ENCODE measurements around the gene AGXT2.
"Not testable (repeated sequence)": the region's sequence is repeated elsewhere in the genome, so short reads cannot be mapped to it uniquely, and the experiment has no call there.

The AGXT2 gene

DNA sequence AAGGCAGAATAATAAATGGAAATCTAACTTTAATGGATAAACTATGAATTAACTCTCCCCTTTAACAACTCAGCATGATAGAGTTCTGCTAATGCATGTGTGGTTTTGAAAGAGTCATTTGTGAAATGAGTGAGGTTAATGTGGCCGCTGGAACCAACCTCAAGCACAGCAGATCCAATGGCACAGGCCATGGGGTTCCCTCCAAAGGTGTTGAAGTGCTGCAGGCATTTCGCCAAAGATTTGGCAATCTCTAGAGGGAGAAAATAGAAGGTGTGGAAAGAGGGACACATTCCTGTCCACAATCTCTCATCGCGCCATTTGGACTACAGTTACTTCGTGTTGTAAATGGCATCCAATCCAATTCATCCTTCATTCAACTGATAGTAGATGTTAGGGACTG, 35.0 kb downstream of the AGXT2 start:
- no peak for DNase-seq (ENCODE audit: low read depth)

DNA sequence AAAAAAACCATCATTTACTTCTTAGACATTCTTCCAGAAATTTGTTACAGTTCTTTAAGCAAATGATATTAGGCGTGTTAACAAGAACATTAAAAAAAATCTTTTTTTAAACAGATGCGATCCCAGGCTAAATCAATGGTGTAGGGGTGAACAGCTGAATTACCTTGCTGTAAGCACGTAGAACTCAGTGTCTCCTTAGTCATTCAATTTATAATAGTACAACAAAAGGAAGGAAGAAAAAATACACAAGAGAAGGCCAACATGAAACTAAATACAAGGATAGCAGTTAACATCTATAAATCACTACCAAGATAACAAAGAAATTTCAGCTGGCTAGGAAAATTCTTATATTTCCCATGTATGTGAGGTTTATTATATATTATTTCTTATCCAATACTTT, 35.4 kb downstream of the AGXT2 start:
- no peak for DNase-seq (ENCODE audit: low read depth)

DNA sequence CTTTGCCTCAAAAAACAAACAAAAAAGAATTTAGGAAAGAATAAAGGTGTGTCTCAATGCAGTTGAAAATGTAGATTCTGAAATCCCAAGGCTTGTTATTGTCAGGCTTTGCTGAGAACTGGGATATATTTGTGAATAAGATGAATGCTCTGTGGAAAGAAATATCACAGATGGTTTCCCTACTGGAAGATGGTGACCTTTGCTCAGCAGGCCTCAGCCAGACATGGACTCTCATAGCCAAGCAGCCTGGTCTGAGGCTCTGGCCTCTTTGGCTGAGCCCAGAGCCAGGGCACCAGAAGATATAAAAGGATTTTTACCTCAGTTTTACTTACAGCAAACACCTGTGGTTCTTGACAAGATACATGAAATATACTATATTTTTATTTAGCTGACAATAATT, 37.1 kb downstream of the AGXT2 start:
- DNase-seq (ENCODE audit: low read depth) = no peak

DNA sequence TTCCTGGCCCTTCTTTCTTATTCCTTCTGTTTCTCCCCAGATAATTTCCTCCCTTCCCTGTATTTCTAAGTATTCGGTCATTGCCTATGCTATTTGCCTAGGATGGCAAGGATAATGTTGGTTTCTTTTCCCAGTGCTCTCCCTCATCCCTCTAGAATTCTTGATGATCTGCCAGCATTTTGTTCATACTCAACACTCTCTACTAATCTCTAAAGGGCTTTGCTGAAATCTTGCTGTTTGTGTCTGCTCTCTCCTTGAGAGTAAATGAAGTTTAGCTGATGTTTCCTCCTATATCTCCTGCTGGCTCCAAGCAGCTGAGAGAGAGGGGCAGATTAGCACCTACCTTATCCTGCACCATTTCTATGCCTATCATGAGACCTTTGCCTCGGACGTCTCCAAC, 38.1 kb downstream of the AGXT2 start:
- no peak for DNase-seq (ENCODE audit: low read depth)

DNA sequence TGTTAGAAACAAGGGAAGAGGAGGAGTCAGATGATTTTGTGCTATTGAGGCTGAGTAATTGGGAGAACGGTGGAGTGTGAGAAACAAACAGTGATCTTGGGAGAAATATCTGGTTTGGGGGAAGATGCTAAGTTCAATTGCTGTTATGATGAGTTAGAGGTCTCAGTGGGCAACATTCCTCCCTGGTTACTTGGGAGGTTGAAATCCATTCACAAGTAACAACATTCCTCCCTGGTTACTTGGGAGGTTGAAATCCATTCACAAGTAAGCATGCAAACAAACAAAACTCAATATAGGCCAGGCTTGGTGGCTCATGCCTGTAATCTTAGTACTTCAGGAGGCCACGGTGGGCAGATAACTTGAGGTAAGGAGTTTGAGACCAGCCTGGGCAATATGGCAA, 38.7 kb downstream of the AGXT2 start:
- peak; percentile 56 for DNase-seq (ENCODE audit: low read depth)

DNA sequence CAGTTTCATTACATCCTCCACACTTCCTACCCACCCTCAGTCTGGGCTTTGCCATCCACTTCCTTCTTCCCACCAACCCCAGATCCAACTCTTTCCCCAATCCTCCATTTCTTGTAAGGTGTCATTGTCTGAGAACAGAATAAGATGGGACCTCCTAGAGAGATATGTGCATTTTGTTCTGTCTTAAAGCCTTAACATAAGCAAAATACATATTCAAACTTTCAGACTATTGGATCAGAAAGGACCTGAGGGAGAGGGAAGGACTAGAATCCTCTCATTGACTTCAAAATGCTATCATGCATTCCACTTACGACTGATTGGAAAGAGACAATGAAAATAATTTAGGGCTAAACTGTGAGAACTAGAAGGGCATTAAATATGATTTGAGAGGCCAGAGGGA, 43.0 kb downstream of the AGXT2 start:
- DNase-seq (ENCODE audit: low read depth) = no peak

DNA sequence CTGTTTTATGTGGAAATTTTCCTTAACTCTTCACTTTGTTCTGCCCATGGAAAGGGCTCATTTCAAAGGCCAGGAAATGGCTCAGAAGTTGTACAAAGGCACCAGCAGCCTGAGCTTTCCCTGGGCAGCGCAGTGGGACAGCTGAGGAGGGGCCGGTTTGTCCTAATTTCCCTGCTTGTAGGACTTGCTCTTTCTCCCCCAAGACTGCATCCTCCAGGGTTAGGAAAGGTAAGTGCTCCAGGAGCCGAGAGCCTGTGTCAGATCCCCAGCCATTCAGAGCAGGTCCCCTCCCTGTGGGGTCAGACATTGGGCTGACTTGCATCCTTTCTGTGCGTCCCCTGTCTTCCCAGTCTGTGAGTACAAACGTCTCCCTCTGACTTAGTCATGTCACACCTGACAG, 43.5 kb downstream of the AGXT2 start:
- DNase-seq (ENCODE audit: low read depth) = no peak

DNA sequence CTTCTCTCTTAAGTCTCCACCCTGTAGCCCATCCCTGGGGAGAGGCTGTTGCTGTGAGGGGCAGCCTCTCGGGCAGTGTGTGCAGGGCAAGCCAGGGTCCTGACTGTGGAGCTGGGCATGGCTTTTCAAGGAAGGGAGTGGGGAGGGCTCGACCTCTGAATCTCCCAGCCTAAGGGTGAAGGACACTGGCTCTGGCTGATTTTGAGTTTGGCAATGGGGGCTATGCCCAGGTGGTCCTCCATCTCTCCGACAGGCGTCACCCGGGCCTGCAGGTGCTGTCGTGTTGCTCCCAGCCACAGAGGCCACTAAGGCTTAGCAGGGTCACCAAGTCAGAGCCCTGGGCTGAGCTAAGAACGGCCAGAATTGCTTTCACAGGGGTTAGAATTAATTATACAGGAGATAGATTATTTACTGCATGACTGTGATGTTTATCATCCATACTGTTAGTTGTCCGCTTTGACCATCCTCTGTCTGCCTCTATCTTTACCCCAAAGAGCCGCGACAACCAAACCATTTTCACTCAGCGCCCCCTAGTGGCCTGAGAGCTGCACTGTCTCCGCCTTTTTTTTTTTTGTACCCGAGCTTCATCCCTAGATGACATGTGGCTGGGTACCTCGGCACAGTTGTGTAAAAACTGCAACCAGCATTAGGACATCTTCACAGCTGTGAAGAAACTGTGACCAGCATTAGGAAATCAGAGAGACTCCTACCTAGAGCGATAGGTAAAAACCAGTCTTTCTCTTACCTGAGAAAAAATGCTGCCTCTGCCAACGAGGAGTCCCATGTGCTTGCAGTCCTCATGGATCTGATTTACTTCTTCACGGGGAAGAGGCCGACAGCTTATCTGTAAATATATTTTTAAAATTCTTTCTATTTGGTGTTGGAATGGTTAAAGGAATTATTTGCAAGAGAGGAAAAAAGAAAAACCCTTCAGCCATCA, 44.5 kb downstream of the AGXT2 start:
- DNase-seq (ENCODE audit: low read depth) = no peak

DNA sequence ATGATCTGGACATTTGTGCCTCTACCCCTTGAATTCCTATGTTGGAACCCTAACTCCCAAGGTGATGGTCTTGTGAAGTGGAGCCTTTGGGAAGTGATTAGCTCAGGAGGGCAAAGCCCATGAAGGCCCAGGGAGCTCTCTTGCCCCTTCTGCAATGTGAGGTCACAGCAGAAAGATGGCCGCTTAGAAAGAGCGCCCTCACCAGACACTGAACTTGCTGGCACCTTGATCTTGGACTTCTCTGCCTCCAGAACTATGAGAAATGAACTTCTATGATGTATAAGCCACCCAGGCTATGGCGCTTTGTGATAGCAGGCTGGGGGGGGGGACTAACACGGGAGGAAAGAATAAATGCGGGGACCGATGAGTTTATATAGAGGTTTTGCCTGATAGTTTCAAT, 45.3 kb downstream of the AGXT2 start:
- DNase-seq (ENCODE audit: low read depth) = no peak

DNA sequence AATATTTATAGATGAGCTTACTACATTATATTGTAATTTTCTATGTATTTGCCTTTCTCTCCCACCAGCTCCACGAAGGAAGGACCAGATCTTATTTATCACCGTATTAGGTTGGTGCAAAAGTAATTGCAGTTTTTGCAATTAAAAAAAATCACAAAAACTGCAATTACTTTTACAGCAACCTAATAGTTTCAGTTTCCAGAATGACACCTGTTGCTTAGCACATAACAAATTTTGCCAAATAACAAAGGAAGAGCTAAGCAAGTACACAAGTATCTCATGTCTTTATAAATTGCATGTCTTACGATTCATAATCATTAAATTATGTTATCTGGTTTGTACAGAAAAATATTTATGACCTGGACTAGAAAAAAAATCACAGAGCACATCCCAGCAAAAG, 45.9 kb downstream of the AGXT2 start:
- DNase-seq (ENCODE audit: low read depth) = no peak

DNA sequence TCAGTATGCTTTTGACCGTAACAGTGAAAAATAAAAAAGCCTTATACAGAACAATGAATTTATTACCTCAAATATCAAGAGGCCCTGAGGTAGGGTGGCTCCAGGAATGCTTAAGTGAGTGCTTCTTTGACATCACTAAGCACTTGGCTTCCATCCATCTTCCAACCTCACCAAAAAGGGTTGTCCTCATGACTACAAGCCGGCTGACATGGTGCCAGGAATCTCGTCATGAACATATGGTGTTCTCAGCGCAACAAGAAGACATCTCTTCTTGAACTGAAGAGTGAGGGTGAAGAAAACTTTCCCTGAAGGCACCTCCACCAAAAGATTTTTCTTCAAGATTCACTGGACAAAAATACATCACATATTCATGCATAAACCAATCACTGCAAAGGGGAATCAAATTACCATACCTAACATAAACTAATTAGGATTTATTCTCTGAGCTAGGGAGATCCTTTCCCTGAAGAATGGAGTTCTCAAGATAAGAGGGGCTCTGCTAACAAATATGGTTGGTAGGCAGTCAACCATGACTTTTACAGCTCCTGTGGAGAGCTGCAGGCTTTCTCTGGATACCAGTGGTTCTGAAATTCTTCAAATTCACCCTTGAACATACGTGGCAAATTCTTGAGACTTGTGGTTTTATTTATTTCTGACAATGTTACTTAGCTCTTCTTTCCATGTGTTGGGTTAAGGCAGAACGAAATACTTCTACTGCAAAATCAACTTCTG, 49.5 kb downstream of the AGXT2 start:
- no peak for DNase-seq (ENCODE audit: low read depth)

DNA sequence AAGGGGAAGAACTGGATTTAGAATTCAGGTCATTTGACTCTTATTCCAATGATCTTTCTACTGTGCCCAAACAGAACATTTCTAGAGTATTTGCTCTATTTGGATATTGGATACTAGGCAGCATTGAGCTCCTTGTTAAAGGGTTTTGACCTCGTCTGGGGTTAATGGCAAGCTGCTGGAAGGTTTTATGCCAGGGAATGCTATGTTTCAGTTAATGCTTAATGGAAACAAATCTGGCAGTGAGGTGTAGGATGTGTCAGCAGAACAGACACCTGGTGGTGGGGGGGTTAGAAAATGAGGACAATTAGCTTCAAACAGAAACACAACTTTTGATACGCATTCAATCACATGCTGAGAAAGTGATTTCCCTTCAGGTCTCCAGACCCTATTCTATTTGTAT, 51.5 kb downstream of the AGXT2 start:
- no peak for DNase-seq (ENCODE audit: low read depth)

DNA sequence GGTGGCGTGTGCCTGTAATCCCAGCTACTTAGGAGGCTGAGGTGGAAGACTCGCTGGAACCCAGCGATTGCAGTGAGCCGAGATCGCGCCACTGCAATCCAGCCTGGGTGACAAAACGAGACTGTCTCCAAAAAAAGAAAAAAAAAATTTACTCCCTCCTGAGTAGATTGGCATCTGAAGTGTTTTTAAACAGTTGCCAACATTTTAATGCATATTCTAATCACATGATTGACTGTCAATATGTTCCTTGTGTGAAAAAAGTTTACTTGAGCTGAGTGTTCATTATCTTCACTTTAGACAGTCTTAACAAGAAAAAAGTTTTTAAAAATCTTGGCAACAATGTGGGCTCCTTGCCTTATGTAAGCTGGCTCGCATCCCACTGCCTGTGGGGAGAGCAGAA, 53.8 kb downstream of the AGXT2 start:
- DNase-seq (ENCODE audit: low read depth) = no peak

DNA sequence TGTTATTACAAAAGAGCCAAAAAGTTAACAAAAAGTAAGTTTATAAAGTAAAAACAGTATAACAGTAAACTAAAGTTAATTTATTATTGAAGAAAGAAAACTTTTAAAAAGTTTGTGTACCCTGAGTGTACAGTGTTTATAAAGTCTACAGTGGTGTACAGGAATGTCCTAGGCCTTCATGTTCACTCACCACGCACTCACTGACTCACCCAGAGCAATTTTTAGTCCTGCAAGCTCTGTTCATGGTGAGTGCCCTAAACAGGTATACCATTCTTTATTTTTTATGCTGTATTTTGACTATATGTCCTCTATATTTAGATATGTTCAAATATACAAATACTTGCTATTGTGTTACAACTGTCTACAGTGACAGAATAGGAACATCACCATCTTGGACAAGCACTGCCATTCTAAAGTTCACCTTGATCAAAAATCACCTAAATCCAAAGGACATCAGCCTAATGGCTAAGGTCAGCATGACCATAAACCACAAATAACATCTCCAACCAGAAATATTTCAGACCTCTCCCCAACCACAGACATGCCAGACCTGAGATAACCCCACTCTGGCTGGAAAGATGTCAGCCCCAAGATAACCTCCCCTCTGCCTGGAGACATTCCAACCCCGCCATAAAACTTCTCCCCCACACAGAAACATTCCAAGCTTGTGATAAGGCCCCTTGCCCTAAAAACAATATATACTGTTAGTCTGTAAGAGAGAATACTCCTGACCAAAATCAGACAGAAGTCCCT, 56.1 kb downstream of the AGXT2 start:
- DNase-seq (ENCODE audit: low read depth) = no peak

DNA sequence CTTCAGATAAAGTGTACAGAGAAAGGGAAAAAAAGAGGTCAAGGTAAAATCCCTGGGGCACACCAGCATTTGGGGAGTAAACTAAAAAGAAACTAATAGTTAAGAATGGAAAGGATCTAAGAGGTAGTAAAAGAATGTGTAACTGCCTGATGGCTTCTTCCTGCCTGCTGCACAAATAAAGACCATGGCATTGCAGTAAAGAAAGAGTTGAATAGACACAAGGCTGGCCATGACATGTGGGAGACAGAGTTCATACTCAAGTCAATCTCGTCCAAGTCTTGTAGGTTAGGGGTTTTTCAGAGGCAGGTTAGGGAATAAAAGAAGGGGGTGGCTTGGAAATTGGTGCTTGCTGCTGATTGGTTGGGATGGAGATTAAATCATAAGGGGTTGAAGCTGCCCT, 60.8 kb downstream of the AGXT2 start:
- no peak for DNase-seq (ENCODE audit: low read depth)

DNA sequence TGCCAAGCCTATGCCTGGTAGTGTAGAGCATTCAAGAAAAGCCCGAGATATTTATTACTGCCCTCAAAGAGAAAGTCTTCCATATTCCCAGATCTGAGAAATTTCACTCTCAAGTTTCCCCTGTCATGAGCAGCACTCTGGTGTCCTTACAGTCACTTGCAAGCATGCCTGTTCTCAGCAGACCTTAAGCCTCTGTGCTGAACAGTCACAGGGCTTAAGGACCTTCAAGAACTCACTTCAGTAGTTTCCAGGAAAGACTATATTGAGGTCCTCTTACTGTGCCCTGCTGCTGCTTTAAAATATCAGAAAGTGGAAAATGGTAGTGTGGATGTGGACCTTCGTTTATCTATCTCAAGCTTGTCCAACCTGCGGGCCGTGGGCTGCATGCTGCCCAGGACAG, 64.9 kb downstream of the AGXT2 start:
- DNase-seq (ENCODE audit: low read depth) = no peak

DNA sequence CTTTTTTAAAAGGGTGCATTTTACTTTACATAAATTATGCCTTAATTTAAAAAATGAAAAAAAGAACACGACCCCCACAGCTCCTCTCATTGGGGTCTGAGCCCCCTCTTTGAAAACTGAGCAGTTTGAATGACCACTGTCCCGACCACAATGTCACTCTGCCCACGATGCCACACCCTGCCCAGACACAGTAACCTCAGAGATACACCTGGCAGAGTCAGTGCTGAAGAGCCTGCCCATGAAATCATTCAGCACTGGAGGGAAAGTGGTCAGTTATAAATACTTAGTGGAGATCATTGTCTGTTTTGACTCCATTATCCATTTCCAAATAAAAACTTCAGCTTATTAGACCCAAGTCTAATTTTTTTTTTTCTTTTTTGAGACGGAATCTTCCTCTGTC, 69.1 kb downstream of the AGXT2 start:
- no peak for DNase-seq (ENCODE audit: low read depth)

DNA sequence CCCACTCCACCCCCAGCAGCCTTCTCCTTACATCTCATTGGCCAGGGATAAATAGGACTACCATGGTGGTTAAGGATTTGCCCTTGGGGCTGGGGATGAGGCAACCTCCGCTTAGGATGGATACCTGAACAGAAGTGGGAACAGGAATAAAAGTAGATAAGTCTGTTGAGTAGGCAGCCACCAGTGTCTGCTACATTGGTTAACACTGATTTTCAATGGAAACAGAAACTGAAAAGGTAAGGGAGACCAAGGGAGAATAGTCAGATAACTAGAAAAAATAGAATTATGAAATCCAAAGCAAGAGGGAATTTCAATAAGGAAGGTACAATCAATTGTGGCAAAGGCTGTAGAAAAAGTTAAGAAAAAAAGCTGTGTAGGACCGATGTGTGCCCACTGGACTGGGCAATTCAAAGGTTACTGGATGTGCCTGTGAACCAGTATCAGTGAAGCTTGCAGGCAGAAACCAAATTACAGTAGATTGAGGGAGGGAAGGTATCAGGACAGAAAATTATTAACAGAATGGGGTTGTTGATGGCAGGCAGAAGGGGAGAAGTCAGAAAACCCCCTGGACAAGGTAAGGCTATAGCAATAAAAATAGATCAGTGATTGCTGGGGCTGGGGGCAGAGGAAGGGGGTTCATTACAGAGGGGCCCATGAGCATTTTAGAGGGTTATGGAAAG, 69.7 kb downstream of the AGXT2 start:
- no peak for DNase-seq (ENCODE audit: low read depth)

DNA sequence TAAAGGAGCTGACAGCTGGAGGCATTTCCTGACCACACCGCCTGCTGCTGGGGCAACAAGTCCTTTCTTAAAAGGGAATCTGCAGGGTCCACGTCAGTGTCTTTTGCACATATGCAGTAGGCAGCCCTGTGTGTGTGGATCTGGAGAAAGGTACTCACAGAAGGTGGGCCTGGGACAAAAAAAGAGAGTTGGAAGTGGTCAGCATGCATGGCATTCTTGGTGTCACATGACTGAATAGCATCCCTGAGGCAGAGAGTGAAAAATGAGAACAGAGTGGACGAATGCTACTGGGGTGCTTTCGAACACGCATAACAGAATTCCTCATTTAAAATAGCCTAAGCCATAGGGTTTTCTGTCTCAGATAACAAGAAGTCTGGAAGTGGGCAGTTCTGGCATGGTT, 71.4 kb downstream of the AGXT2 start:
- DNase-seq (ENCODE audit: low read depth) = no peak

DNA sequence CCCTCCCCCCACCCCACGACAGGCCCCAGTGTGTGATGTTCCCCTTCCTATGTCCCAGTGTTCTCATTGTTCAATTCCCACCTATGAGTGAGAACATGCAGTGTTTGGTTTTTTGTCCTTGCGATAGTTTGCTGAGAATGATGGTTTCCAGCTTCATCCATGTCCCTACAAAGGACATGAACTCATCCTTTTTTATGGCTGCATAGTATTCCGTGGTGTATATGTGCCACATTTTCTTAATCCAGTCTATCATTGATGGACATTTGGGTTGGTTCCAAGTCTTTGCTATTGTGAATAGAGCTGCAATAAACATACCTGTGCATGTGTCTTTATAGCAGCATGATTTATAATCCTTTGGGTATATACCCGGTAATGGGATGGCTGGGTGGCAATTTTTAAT, 76.1 kb downstream of the AGXT2 start:
- DNase-seq (ENCODE audit: low read depth) = not testable (repeated sequence)

DNA sequence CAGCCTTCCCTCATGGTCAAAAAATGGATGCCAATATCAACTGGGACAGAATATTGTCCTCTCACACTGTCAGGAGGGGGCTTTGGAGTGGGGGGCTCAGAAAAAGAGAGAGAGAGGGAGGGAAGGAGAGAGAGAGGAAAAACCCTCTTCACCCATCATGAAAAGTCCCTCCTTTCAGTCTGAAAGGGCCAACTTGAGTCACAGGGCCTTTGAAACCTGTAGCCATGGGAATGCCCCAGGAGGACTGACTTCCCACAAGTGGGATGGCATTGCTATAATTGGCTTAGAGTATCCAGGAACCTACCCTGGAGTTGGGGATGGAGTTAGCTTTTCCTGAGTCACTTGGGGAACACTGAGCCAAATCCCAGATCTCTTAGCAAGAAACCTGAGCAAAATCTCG, 77.2 kb downstream of the AGXT2 start:
- DNase-seq (ENCODE audit: low read depth) = no peak

DNA sequence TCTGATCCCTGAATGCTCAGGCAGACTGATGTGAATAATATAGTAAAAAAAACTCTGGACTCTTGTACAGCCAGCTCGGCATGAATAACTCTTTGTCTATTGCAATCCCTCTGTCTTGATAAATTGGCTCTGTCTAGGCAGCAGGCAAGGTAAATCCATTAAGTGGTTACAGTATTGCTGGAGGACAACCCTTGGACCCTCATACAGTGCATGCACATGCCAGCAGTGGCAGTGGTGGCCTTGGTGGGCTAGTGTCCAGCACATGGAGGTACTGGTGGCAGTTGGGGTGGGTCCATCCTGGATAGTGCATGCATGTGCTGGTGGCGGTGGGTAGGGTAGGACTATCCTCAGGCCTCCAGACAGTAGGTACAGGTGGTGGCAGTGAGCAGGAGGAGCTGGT, 79.5 kb downstream of the AGXT2 start:
- no peak for DNase-seq (ENCODE audit: low read depth)

Data from GM04503 (cell line).